Tibial artery (tissue), 4 donors: ENCODE data around the gene HDAC7.

ENCODE experiments used
- DNase-seq, 2 donors: peaks; one replicate each; pipeline ENCODE4 v3.0.0-alpha.2; 2019
- H3K27ac ChIP-seq, 2 donors: fragments of 200-600 bp; sonication (generic) in 1 of 2; 1 replicate in 1 of 2; 2 replicates in 1 of 2; pipeline ENCODE4 v1.5.1; 2018 to 2019; ENCODE audit warnings: mild to moderate bottlenecking in 1 of 2
- H3K27me3 ChIP-seq, 2 donors: fragments of 200-600 bp; sonication (generic) in 1 of 2; one replicate each; pipeline versions ENCODE4 v1.5.1 to v1.6.0; 2016 to 2019
- H3K36me3 ChIP-seq, 3 donors: fragments of 200-600 bp; sonication (generic) in 2 of 3; one replicate each; pipeline ENCODE4 v1.5.1; 2016 to 2019; ENCODE audit warnings: mild to moderate bottlenecking in 2 of 3
- H3K4me1 ChIP-seq, 4 donors: fragments of 200-600 bp; sonication (generic) in 2 of 4; 1 replicate in 3 of 4; 2 replicates in 1 of 4; pipeline ENCODE4 v1.5.1; 2016 to 2019
- H3K4me3 ChIP-seq, 2 donors: fragments of 200-600 bp; sonication (generic) in 1 of 2; 1 replicate in 1 of 2; 2 replicates in 1 of 2; pipeline ENCODE4 v1.5.1; 2018 to 2019; ENCODE audit warnings: mild to moderate bottlenecking in 2 of 2
- H3K9me3 ChIP-seq, 3 donors: fragments of 200-600 bp; sonication (generic) in 1 of 3; one replicate each; pipeline ENCODE4 v1.5.1; 2016 to 2019
- CTCF ChIP-seq, 2 experiments: fragments of 200-600 bp in 1 of 2; fragments of 450-650 bp in 1 of 2; IDR thresholded peaks; one replicate each; pipeline ENCODE4 v1.5.1; 2017 to 2019; ENCODE audit warnings: antibody characterized with exemption in 2 of 2, mild to moderate bottlenecking in 1 of 2, moderate library complexity in 1 of 2
- intact Hi-C: fragments of 100-400 bp; cut with DNase I; formaldehyde crosslinking; loops from one replicate; pipeline ENCODE4 v1.15.0; 2023; ENCODE audit warnings: low total_unique reads

Gene HDAC7

DNA sequence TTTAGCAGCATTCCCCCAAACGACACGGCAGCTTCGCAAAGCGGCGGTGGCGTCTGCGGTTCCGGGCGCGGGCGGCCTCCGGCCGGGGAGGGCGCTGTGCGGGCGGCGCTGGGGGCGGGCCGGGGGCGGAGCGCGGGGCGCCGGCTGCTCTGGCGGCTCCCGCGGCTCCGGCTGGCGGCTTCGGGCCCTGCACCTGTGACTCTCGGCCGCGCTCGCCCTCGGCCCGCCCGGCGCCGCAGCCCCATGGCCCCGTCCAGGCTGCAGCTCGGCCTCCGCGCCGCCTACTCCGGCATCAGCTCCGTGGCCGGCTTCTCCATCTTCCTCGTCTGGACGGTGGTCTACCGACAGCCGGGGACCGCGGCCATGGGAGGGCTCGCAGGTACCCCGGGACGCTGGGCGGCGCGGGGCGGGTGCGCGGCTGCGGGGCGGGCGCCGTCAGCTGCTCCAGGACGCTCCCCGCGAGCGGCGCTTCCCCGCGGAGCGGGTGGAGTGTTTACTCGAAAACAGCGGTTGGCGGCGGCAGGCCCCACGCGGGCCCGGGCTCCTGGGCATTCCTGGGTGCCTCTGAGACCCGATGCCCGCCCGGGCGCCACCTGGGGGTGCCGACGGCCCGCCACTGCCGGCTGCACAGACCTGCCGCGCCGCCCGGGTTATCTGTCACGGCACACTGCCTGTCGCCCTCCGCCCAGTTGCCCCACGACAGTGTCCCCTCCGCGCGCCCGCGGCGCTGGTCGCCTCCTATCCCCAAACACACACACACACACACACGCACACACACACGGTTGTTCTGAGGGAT lies 46.4 kb downstream of the HDAC7 start, which contains the start of gene SLC48A1:
SLC48A1 (plus strand) TSS at position 177 of the 796 bp plus-strand sequence; CDS start at position 244, 67 bp downstream.
- Histone ChIP-seq H3K27ac (peak within 1 kb of the TSS; percentile 80 to 87), H3K9me3 (no peaks in the 10 kb centered on the region), H3K36me3 (no peaks in the 10 kb centered on the region), H3K4me1 (peaks cover 0 to 66% (median 53%) of the 10 kb centered on the region in 4 donors), H3K27me3 (no peaks in the 10 kb centered on the region), H3K4me3 (peak within 1 kb of the TSS; percentile 74 to 96)
- intact Hi-C loops: loop anchor here (5.0 kb wide), 1 partner anchor 56 kb away; no protein-coding TSS in a partner anchor
- TF ChIP-seq CTCF (IDR thresholded peaks at IDR 0.05): peak; percentile 23 to 42
- peak in 1 of 2 donors; percentile 87 for DNase-seq

GRCh38 chr12:47772738-47773061 lies 47.0 kb downstream of the HDAC7 start:
- H3K36me3 ChIP-seq: no peaks in the 10 kb centered on the region
- H3K9me3 ChIP-seq: no peaks in the 10 kb centered on the region
- no peak for TF ChIP-seq CTCF (IDR thresholded peaks at IDR 0.05)
- H3K4me1 ChIP-seq: peaks cover 0 to 60% (median 47%) of the 10 kb centered on the region in 4 donors
- peak overlapping the region; percentile 74 to 96 for H3K4me3 ChIP-seq
- intact Hi-C loops: loop anchor here (5.0 kb wide), 1 partner anchor 55 kb away; no protein-coding TSS in a partner anchor
- H3K27me3 ChIP-seq: no peaks in the 10 kb centered on the region
- no peak for DNase-seq
- peak overlapping the region; percentile 80 to 87 for H3K27ac ChIP-seq

DNA sequence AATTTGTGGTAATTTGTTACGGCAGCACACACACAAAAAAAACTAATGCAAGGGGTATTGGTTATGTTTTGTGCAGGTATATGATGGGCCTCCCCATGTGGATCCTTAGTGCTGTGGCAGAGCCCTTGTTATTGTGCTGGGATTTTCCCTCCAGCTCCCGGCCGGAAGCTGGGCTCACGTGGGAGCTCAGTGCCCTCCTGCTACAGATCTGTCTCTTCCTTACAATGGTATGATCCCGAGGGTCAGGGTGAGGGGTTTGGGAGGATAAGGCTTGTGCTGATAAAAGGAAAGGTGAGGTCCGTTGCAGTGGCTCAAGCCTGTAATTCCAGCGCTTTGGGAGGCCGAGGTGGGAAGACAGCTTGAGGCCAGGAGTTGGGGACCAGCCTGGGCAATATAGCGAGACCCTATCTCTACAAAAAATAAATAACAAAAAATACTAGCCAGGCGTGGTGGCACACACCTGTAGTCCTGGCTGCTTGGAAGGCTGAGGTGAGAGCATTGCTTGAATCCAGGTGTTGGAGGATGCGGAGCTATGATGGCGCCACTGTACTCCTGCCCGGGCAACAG lies 47.5 kb downstream of the HDAC7 start:
- intact Hi-C loops: loop anchor here (5.0 kb wide), 1 partner anchor 55 kb away; no protein-coding TSS in a partner anchor
- no peak for DNase-seq
- Histone ChIP-seq H3K36me3 (no peaks in the 10 kb centered on the region), H3K4me3 (peak overlapping the region in 1 of 2 donors; percentile 96), H3K27me3 (no peaks in the 10 kb centered on the region), H3K4me1 (peaks cover 0 to 55% (median 42%) of the 10 kb centered on the region in 4 donors), H3K9me3 (no peaks in the 10 kb centered on the region), H3K27ac (peak overlapping the region in 1 of 2 donors; percentile 87)
- no peak for TF ChIP-seq CTCF (IDR thresholded peaks at IDR 0.05)

- H3K27ac ChIP-seq: no peak overlapping the region
- peaks cover 0 to 46% (median 33%) of the 10 kb centered on the region in 4 donors for H3K4me1 ChIP-seq
- no peaks in the 10 kb centered on the region for H3K27me3 ChIP-seq
- H3K4me3 ChIP-seq: no peak overlapping the region
- H3K36me3 ChIP-seq: no peaks in the 10 kb centered on the region
- TF ChIP-seq CTCF (IDR thresholded peaks at IDR 0.05): no peak
- intact Hi-C loops: loop anchor here (5.0 kb wide), 1 partner anchor 54 kb away; no protein-coding TSS in a partner anchor
- DNase-seq: no peak
- H3K9me3 ChIP-seq: no peaks in the 10 kb centered on the region
These were observed 48.4 kb downstream of the HDAC7 start for GRCh38 chr12:47771304-47771703.

DNA sequence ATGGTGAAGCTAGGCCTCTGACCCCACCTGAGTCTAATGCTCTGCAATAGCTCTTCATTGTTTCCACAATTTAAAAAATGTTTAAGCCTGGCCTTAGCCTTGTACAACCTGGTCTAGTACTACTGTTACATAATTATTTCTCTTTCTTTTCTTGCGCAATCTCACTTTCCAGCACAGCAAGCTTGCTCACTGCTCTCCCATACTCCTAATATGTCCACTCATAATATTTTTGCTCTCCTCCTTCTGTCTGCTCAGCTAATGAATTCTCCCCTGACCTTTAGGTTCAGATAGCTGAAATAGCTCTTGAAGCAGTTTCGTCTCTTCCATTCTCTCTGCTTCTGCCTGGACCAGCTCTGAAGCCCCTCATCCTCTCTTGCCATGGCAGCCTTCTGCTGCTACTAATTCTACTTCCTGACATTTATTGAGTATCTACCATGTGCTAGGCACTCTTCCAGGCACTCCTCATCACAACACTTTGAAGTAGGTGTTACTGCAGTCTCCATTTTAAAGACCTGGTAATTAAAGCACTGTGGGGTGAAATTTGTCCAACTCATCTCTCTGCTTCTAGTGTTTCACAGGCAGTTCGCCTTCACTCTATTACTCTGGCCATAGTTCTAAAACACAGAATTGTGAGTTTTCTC lies 49.5 kb downstream of the HDAC7 start:
- DNase-seq: no peak
- Histone ChIP-seq H3K9me3 (no peaks in the 10 kb centered on the region), H3K27me3 (no peaks in the 10 kb centered on the region), H3K36me3 (no peaks in the 10 kb centered on the region), H3K4me3 (no peak overlapping the region), H3K27ac (peak overlapping the region in 1 of 2 donors; percentile 46), H3K4me1 (peaks cover 0 to 42% (median 22%) of the 10 kb centered on the region in 4 donors)
- no peak for TF ChIP-seq CTCF (IDR thresholded peaks at IDR 0.05)
- intact Hi-C loops: loop anchor here (5.0 kb wide), 1 partner anchor 53 kb away; no protein-coding TSS in a partner anchor
